ENCODE measurements around the gene NKAP. TPM values are rescaled to one million over a fixed set of nuclear protein-coding genes. Genes with fewer than 3 reads are reported as not detected.
"Not testable (repeated sequence)": the region's sequence is repeated elsewhere in the genome, so short reads cannot be mapped to it uniquely, and the experiment has no call there.

NKAP gene
- total and polyA plus RNA-seq, 2 of the 13 experiments (the other 11 are each of a cell fraction or from before 2014, with no cell fraction given): 3.6 to 6.1 TPM

GRCh38 chrX:119981286-119982070 lies 37.9 kb upstream of the NKAP start:
- no peak overlapping the region for H2AFZ ChIP-seq (ENCODE audit: low read length)
- no peak overlapping the region for H3K9ac ChIP-seq (ENCODE audit: insufficient read depth, low read depth, low read length)
- ChIA-PET POLR2A (no interaction called here), CTCF (ENCODE audit: low intra/inter-chr PET ratio, low total read pairs) (no interaction called here)
- H3K36me3 ChIP-seq (replicated peaks in 1 of 2; ENCODE audit: control insufficient read depth in 1 of 2, insufficient read depth in 2 of 2, low read length in 2 of 2): no peaks in the 10 kb centered on the region
- TF ChIP-seq ZUFSP (CRISPR knock-in tag; IDR thresholded peaks at IDR 0.05; ENCODE audit: borderline replicate concordance): no peak
- TF ChIP-seq ZNF280B (CRISPR knock-in tag; IDR thresholded peaks at IDR 0.05; ENCODE audit: borderline replicate concordance): no peak
- TF ChIP-seq ETV6 (CRISPR knock-in tag; conservative IDR thresholded peaks at IDR 0.05): no peak
- no peak for TF ChIP-seq MAFG (CRISPR knock-in tag; IDR thresholded peaks at IDR 0.05)
- no peak for TF ChIP-seq GTF2F1 (IDR thresholded peaks at IDR 0.05; ENCODE audit: low read length)
- TF ChIP-seq CTCF (CRISPR knock-in tag; IDR thresholded peaks at IDR 0.05): peak; percentile 57
- TF ChIP-seq ZBTB37 (CRISPR knock-in tag; IDR thresholded peaks at IDR 0.05): no peak
- no peak for TF ChIP-seq HOXA9 (CRISPR knock-in tag; IDR thresholded peaks at IDR 0.05; ENCODE audit: borderline replicate concordance)
- TF ChIP-seq STAG1 (CRISPR knock-in tag; IDR thresholded peaks at IDR 0.05): peak; percentile 32
- TF ChIP-seq ZNF576 (CRISPR knock-in tag; IDR thresholded peaks at IDR 0.05): peak; percentile 98; the same call in 1 of the 2 replicates
- DNase-seq (ENCODE audit: low spot score) (peak; percentile 3), ATAC-seq (peak; percentile 47; the same call in 1 of the 3 replicates), FAIRE-seq (peak; percentile 64)
- in situ Hi-C loops (cut with HindIII; ENCODE audit: extremely low pct_ligation_motif_present, low pct_unique_long_range_greater_than_20kb): loop anchor here (25.0 kb wide), 1 partner anchor 156 kb away; no protein-coding TSS in a partner anchor
- no peak overlapping the region for H3K4me2 ChIP-seq (ENCODE audit: low read depth, low read length)
- H3K4me1 ChIP-seq (ENCODE audit: insufficient read depth, low read length): no peaks in the 10 kb centered on the region
- H3K27ac ChIP-seq (ENCODE audit: extremely low read length, insufficient read depth, low read length): no peak overlapping the region
- no peaks in the 10 kb centered on the region for H3K27me3 ChIP-seq (ENCODE audit: control insufficient read depth in 1 of 2, insufficient read depth in 2 of 2, low read length in 2 of 2)
- intact Hi-C loops (cut with micrococcal nuclease; ENCODE audit: unreplicated experiment): no loop called here
- no peak overlapping the region for H3K4me3 ChIP-seq (replicated peaks in 1 of 3; ENCODE audit: insufficient read depth in 1 of 3, low read depth in 2 of 3, low read length in 3 of 3)
- no TSS peak for BruUV-seq (replicated peaks)
- H3K9me3 ChIP-seq (ENCODE audit: low read length): no peaks in the 10 kb centered on the region
- no peaks in the 10 kb centered on the region for H3K79me2 ChIP-seq (ENCODE audit: insufficient read depth, low read length)
- 22% methylated on average over 13 of the region's 15 CpGs for WGBS (ENCODE audit: low lambda C conversion rate)
- no peaks in the 10 kb centered on the region for H4K20me1 ChIP-seq (ENCODE audit: insufficient read depth, low read length)

GRCh38 chrX:119977172-119977571 lies 33.6 kb upstream of the NKAP start:
- H3K4me3 ChIP-seq (replicated peaks in 1 of 3; ENCODE audit: insufficient read depth in 1 of 3, low read depth in 2 of 3, low read length in 3 of 3); H3K9ac ChIP-seq (ENCODE audit: insufficient read depth, low read depth, low read length); H3K27ac ChIP-seq (ENCODE audit: extremely low read length, insufficient read depth, low read length); H3K79me2 ChIP-seq (ENCODE audit: insufficient read depth, low read length); H4K20me1 ChIP-seq (ENCODE audit: insufficient read depth, low read length); POLR2A ChIA-PET; H2AFZ ChIP-seq (ENCODE audit: low read length); CTCF ChIA-PET (ENCODE audit: low intra/inter-chr PET ratio, low total read pairs); FAIRE-seq; H3K27me3 ChIP-seq (ENCODE audit: control insufficient read depth in 1 of 2, insufficient read depth in 2 of 2, low read length in 2 of 2); BruUV-seq (replicated peaks); ATAC-seq; H3K9me3 ChIP-seq (ENCODE audit: low read length); H3K36me3 ChIP-seq (replicated peaks in 1 of 2; ENCODE audit: control insufficient read depth in 1 of 2, insufficient read depth in 2 of 2, low read length in 2 of 2); intact Hi-C loops (cut with micrococcal nuclease; ENCODE audit: unreplicated experiment); H3K4me2 ChIP-seq (ENCODE audit: low read depth, low read length); DNase-seq (ENCODE audit: low spot score); H3K4me1 ChIP-seq (ENCODE audit: insufficient read depth, low read length): not testable (repeated sequence)
- in situ Hi-C loops (cut with HindIII; ENCODE audit: extremely low pct_ligation_motif_present, low pct_unique_long_range_greater_than_20kb): loop anchor here (25.0 kb wide), 1 partner anchor 160 kb away; no protein-coding TSS in a partner anchor
- 38% methylated on average over 4 of the region's 4 CpGs for WGBS (ENCODE audit: low lambda C conversion rate)

Measured in HepG2 (cell line).